A549 (cell line): Measurements from ENCODE around the gene SEMA4B.

Source experiments
- CHD4 ChIP-seq: fragments of 200-600 bp; sonication (generic); IDR thresholded peaks from 2 replicates; pipeline ENCODE4 v1.6.1; 2016; ENCODE audit warnings: antibody characterized with exemption, mild to moderate bottlenecking, borderline replicate concordance
- EHF ChIP-seq: fragments of 250-450 bp; sonication (Bioruptor Pico); IDR thresholded peaks from 2 replicates; pipeline ENCODE4 v1.5.0; 2020; ENCODE audit warnings: mild to moderate bottlenecking
- EHMT2 ChIP-seq: fragments of 200-600 bp; sonication (generic); IDR thresholded peaks from 2 replicates; pipeline ENCODE4 v1.6.1; 2016; ENCODE audit warnings: antibody characterized with exemption, low read depth, mild to moderate bottlenecking, moderate library complexity
- EP300 ChIP-seq, 2 experiments: fragments of >200 bp; sonication (Bioruptor Twin); formaldehyde crosslinking; IDR thresholded peaks; 2 replicates in 1 of 2; 3 replicates in 1 of 2; pipeline ENCODE4 v1.6.1; 2016 to 2017
- HDAC2 ChIP-seq: fragments of 200-600 bp; sonication (generic); IDR thresholded peaks from 2 replicates; pipeline ENCODE4 v1.6.1; 2016
- KDM1A ChIP-seq: fragments of 200-600 bp; sonication (generic); IDR thresholded peaks from 2 replicates; pipeline ENCODE4 v1.6.1; 2016; ENCODE audit warnings: low read depth, mild to moderate bottlenecking
- MAZ ChIP-seq: fragments of 150-350 bp; IDR thresholded peaks from 2 replicates; pipeline ENCODE4 v1.6.1; 2014; ENCODE audit warnings: antibody characterized with exemption, low read depth, low read length, borderline replicate concordance
- POLR2A ChIP-seq: IDR thresholded peaks from 2 replicates; pipeline ENCODE4 v1.6.1; 2012; ENCODE audit warnings: mild to moderate bottlenecking, low read length
- ZFP36 ChIP-seq: fragments of 450-650 bp; IDR thresholded peaks from 2 replicates; pipeline ENCODE4 v1.6.1; 2014; ENCODE audit warnings: borderline replicate concordance; ENCODE audit not compliant: partially characterized antibody
- TF ChIP-seq, protein P1 (sequence below): fragments of >200 bp; sonication (Bioruptor Twin); formaldehyde crosslinking; IDR thresholded peaks from 3 replicates; pipeline ENCODE4 v1.5.1; 2016
- TF ChIP-seq, protein P2 (sequence below): IDR thresholded peaks from 2 replicates; pipeline ENCODE4 v1.6.1; 2012
- TF ChIP-seq, protein P3 (sequence below): IDR thresholded peaks from 2 replicates; pipeline ENCODE4 v1.6.1; 2012; ENCODE audit warnings: low read depth, borderline replicate concordance

DNA sequence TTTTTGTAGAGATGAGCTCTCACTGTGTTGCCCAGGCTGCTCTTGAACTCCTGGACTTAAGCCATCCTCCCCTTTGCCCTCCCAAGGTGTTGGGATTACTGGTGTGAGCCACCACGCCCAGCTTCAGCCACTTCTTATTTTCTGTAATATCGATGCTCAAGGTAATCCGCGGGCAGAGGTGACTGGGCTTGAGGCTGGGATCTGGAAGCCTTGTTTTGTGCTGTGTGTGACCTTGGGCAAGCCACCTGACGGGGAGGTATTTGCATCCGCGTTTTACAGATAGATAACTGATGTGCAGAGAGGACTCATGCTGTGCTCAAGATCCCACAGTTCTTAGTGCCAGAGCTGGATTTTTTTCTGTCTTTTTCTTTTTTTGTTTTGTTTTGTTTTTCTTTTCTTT is 27.8 kb upstream of the SEMA4B start:
- TF ChIP-seq EHMT2 (no peak), CHD4 (no peak), POLR2A (no peak), ZFP36 (no peak), EHF (CRISPR knock-in tag) (no peak), EP300 (IDR thresholded peaks at IDR 0.05) (no peak), KDM1A (no peak), HDAC2 (no peak), MAZ (no peak)
- TF ChIP-seq, protein P1, sequence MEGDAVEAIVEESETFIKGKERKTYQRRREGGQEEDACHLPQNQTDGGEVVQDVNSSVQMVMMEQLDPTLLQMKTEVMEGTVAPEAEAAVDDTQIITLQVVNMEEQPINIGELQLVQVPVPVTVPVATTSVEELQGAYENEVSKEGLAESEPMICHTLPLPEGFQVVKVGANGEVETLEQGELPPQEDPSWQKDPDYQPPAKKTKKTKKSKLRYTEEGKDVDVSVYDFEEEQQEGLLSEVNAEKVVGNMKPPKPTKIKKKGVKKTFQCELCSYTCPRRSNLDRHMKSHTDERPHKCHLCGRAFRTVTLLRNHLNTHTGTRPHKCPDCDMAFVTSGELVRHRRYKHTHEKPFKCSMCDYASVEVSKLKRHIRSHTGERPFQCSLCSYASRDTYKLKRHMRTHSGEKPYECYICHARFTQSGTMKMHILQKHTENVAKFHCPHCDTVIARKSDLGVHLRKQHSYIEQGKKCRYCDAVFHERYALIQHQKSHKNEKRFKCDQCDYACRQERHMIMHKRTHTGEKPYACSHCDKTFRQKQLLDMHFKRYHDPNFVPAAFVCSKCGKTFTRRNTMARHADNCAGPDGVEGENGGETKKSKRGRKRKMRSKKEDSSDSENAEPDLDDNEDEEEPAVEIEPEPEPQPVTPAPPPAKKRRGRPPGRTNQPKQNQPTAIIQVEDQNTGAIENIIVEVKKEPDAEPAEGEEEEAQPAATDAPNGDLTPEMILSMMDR: no peak
- TF ChIP-seq, protein P2, sequence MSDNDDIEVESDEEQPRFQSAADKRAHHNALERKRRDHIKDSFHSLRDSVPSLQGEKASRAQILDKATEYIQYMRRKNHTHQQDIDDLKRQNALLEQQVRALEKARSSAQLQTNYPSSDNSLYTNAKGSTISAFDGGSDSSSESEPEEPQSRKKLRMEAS: no peak
- TF ChIP-seq, protein P3, sequence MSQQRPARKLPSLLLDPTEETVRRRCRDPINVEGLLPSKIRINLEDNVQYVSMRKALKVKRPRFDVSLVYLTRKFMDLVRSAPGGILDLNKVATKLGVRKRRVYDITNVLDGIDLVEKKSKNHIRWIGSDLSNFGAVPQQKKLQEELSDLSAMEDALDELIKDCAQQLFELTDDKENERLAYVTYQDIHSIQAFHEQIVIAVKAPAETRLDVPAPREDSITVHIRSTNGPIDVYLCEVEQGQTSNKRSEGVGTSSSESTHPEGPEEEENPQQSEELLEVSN: no peak
